NOMO-1 (cell line): ENCODE results near the gene ZBTB17.

Experiments used
- DNase-seq, 2 experiments: peaks; one replicate each; lab custom pipeline; 2025; ENCODE audit not compliant: unreplicated experiment in 2 of 2; lab: John Stamatoyannopoulos, UW

ZBTB17 gene

DNA sequence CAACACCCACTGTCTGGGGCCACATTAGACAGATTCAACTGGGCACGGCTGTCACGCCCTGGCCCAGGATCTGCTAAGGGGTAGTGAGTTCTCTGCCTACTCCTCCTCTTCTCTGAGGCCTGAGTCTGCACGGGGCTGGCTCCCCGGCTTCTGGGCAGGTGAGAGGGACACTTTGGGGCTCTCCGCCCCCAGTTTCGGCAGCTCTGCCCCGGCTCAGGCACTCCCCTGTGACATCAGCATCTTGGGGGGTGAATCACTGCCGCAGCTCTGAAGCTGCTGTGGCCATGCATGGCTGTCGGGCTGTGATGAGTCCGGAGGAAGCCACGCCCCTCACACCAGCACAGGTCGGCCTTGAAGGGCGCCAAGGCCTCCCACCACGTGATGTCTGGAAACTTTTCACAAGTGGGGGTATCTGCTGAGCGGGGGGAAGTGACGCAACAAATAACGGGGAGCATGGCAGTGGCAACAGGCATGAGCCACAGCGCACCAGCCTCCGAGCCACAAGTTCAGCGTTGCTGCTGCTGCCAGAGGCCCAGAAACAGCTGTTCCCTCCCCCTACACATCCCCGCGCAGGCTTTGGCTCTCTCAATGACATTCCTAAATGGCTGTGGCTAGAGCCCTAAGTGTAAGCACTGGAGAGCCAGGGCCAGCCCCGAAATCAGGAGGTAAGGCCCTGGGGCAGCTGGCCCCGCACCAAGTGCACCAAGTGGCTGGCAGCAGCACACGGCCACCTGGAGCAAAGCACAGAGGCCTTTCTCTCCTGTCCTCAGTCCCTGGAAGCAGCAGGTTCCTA, 26.3 kb downstream of the ZBTB17 start:
- no peak for DNase-seq

DNA sequence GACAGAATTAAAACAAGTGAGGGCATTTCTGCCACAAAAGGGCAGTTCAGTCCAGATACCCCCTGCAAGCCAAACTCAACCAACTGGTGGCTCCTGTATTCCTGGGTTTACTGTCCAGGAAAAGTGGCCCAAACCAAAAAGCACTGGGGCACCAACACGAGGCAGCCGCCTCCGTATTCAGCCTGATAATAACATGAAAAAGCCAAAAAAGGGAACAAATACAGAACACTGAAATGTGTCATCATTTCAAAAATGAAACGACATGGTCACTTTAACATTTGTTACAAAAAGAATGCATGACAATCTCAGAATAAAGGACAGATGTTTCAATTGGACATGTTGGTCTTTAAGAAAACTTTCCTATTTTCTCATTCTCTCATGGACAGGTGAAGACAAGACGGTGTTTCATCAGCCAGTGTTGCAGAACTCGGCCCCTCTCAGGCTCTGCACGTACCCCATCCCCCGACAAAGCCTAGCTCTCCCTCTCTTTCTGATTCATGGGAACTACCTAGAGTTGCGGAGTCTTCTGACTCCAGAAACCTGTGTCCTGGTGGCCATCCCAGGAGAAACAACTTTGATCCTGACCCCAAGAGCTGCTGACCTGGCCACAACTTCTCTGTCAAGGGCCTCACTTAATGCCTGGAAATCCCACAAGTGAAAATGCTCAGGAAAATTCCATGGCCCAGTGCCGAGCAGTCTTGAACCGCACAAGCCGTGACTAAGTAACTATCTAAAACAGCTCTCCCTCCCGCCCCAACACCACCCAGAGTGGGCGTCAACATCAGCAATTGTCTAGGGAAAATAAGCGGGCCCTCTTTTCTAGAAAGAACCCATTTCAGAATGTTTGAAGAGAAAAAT, 27.1 kb downstream of the ZBTB17 start:
- no peak for DNase-seq

DNA sequence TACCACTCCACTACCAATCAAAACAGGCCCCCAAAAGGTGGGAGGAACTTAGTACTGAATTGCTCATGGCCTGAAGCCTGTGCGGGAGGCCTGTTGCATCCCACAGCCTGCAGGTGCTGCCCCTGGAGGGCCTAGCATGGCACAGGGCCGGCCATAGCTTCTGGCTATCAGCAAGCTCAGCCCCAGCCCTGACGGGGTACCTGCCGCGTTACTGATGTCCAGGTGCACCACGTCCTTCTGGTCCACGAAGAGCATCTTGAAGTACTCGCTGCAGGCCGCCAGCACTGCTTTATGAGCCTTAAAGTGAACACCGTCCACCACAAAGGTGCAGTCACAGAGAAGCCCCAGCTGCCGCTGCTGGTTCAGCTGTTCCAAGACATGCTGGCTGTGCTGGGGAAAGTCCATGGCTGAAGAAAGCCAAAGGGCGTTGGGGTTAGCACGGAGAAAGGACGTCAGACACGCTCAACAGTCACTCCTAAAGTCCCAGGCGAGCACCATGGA, 27.8 kb downstream of the ZBTB17 start:
- DNase-seq = no peak

- DNase-seq = no peak
Observed at GRCh38 chr1:15947382-15948090, 28.4 kb downstream of the ZBTB17 start.

GRCh38 chr1:15946571-15947381, 29.1 kb downstream of the ZBTB17 start:
- DNase-seq = no peak

DNA sequence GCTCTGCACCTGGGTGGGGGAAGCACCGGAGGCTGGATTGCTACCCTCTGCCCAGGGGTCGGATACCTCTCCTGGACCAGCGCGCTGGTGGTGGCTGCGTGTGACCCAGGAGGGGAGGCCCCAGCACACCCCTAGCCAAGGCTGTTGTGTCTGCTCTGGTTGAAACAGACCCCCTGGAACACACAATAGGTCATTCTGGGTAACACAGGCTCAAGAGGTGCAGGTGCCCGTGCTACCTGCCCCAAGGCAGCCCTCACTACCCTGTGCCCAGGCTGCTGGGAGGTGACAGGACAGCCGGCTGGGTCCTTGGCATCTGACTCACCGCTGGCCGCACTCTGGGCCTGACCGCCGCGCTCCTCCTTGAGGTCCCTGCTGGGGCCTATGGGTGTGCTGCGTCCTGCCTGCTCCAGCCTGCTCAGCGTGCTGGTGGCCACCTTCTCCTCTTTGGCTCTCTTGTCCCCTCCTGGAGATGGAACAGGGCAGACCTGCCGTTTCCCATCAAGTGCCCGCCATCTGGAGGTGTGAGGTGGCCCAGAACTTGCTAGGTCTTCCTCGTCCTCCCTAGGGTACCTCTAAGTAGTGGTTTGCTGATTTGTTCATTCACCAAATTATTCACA, 30.0 kb downstream of the ZBTB17 start:
- DNase-seq = no peak

DNA sequence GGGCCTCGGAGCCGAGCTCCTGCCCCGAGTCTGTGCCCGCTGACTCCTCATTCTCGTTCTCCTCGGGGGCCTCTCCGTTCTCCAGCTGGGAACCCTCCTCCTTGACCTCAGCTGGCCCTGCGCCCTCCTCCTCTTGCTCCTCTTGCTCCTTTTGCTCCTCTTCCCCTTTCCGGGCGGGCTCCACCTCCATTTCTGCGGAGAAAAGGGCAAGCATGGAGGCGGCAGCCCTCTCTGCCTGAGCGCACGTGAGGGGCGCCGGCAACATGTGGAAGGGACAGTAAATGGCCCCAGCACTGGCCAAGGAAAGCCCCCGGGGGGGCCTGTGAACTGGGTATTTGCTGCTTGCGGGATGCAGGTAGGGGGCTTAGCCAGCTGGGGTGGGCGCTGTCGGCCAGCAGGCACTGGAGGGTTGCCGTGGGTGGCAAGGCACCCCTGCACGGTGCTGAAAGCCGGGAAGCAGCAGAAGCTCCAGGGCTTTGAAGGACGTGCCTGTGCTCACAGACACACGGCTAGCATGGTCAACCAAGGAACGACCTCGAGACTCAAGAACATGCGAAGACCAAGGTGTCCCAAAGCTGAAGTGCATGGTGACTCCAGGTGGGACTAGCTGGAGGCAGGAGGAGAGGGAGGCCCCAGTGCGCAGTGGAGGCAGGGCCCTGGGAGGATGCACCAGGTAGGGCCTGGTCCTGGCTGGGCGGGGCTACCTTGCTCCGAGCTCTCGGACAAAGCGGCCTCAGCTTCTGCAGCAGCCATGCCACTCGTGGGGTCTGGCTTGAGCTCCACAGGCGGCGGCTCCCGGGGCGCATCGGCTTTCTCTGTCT, 30.7 kb downstream of the ZBTB17 start:
- DNase-seq = no peak

DNA sequence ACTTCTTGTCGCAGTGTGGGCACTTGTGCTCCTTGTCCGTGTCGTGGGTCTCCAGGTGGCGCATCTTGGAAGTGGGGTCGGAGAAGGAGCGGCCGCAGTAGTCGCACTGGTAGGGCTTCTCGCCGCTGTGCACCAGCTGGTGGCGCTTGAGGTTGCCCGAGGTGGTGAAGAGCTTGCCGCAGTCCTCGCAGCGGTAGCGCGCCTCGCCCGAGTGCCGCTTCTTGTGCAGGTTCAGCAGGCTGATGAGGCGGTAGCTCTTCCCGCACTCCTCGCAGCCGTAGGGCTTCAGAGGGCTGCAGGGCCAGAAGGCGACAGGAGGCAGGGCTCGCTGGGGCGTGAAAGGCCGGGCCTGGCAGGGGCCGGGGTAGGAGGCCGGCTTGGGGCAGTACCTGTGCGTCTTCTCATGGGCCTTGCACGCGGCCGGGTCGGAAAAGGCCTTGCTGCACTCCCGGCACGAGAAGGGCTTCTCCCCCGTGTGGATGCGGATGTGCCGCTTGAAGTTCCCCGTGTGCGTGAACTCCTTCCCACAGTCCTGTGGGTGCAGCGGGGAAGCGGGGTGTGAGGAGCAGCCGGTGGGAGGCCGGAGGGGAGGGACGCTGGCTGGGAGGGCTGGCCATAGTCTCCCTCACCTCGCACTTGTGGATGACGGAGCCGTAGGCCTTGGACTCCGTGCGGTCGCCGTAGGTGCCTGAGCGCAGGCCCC, 31.4 kb downstream of the ZBTB17 start:
- no peak for DNase-seq

DNA sequence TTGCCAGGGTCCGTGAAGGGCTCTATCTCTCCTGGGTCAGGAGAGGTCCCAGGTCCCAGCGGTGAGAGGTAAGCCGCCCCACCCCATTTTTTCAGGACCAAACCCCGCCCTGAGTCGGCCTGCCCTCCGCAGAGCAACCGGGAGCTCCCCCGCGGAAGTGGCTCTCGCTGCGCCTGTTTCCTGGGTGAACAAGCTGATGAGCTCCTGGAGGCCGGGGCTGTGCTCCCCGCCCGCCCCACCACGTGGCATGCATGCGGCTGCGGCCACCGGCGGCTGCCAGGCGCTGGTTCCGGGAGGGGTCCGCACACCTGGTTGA, 32.0 kb downstream of the ZBTB17 start:
- DNase-seq = no peak

GRCh38 chr1:15943328-15943991, 32.4 kb downstream of the ZBTB17 start:
- no peak for DNase-seq

GRCh38 chr1:15942661-15943327, 33.1 kb downstream of the ZBTB17 start:
- no peak for DNase-seq

- DNase-seq = no peak
Observed at GRCh38 chr1:15941899-15942660, 33.8 kb downstream of the ZBTB17 start.

- no peak for DNase-seq
Observed at GRCh38 chr1:15941044-15941840, 34.7 kb downstream of the ZBTB17 start.

GRCh38 chr1:15940110-15941043, 35.5 kb downstream of the ZBTB17 start:
- no peak for DNase-seq
